T-cell (primary cell): Measurements from ENCODE around the gene BRINP3. TPM values are rescaled to one million over a fixed set of nuclear protein-coding genes. Genes with fewer than 3 reads are reported as not detected.
"Not testable (repeated sequence)": the region's sequence is repeated elsewhere in the genome, so short reads cannot be mapped to it uniquely, and the experiment has no call there.

ENCODE experiments used
- ATAC-seq, 4 experiments: fragments of 200-7000 bp in 3 of 4; fragments of 150-1000 bp in 1 of 4; cut with Tn5 transposase; replicated peaks in 1 of 4; 1 replicate in 3 of 4; 2 replicates in 1 of 4; pipeline ENCODE4 v1.10.0; 2021; ENCODE audit warnings: moderate library complexity in 3 of 4, mild to moderate bottlenecking in 2 of 4, moderate number of reproducible peaks in 1 of 4
- CTCF ChIA-PET, 2 donors: fragments of 300-600 bp; sonication (Branson Sonifier 250); formaldehyde crosslinking; loops; one replicate each; lab custom pipeline; 2022; ENCODE audit warnings: antibody characterized with exemption in 2 of 2; lab: Charles Lee
- POLR2A ChIA-PET, 2 donors: fragments of 300-600 bp; sonication (Branson Sonifier 250); formaldehyde crosslinking; loops; one replicate each; lab custom pipeline; 2022; ENCODE audit warnings: antibody characterized with exemption in 2 of 2; lab: Charles Lee
- DNase-seq, 35 experiments: peaks; one replicate each; pipeline versions ENCODE4 v3.0.0 to v3.0.0-alpha.2; 2013 to 2023
- H3K27ac ChIP-seq: one replicate; pipeline ENCODE4 v1.5.1; 2013; ENCODE audit warnings: low read length
- H3K27me3 ChIP-seq, 2 experiments: replicated peaks in 1 of 2; 1 replicate in 1 of 2; 2 replicates in 1 of 2; pipeline versions ENCODE4 v1.6.1 to v1.7.0; 2013; ENCODE audit warnings: low read length in 1 of 2, mixed read lengths in 1 of 2; ENCODE audit not compliant: control insufficient read depth in 2 of 2, insufficient read depth in 2 of 2; ENCODE audit errors: extremely low read depth in 1 of 2
- H3K36me3 ChIP-seq, 2 donors: 1 replicate in 1 of 2; 2 replicates in 1 of 2; pipeline versions ENCODE4 v1.6.1 to v1.7.0; 2013; ENCODE audit warnings: low read length in 1 of 2; ENCODE audit not compliant: control insufficient read depth in 2 of 2, insufficient read depth in 1 of 2; ENCODE audit errors: extremely low read depth in 1 of 2
- H3K4me1 ChIP-seq, 2 experiments: 1 replicate in 1 of 2; 2 replicates in 1 of 2; pipeline versions ENCODE4 v1.6.1 to v1.7.0; 2013; ENCODE audit warnings: low read length in 2 of 2, mixed read lengths in 1 of 2; ENCODE audit not compliant: insufficient read depth in 2 of 2, control insufficient read depth in 1 of 2; ENCODE audit errors: extremely low read depth in 1 of 2
- H3K4me3 ChIP-seq, 2 donors: 1 replicate in 1 of 2; 2 replicates in 1 of 2; pipeline versions ENCODE4 v1.5.1 to v1.7.0; 2013; ENCODE audit warnings: mild to moderate bottlenecking in 2 of 2, low read length in 1 of 2, moderate library complexity in 1 of 2; ENCODE audit not compliant: control insufficient read depth in 1 of 2; ENCODE audit errors: extremely low read depth in 1 of 2
- H3K9me3 ChIP-seq: 2 replicates; pipeline ENCODE4 v1.7.0; 2013
- H3K27ac Mint-ChIP-seq, 2 donors: one replicate each; pipeline ENCODE4 v1.8.0; 2020 to 2021; ENCODE audit warnings: mild to moderate bottlenecking in 2 of 2, mixed read lengths in 2 of 2
- H3K27me3 Mint-ChIP-seq, 2 donors: one replicate each; pipeline ENCODE4 v1.8.0; 2021 to 2022; ENCODE audit warnings: mixed read lengths in 2 of 2
- H3K36me3 Mint-ChIP-seq: one replicate; pipeline ENCODE4 v1.8.0; 2021; ENCODE audit warnings: mixed read lengths
- H3K4me1 Mint-ChIP-seq, 3 donors: one replicate each; pipeline ENCODE4 v1.8.0; 2020 to 2022; ENCODE audit warnings: mixed read lengths in 3 of 3, mild to moderate bottlenecking in 1 of 3
- H3K4me3 Mint-ChIP-seq, 3 donors: one replicate each; pipeline ENCODE4 v1.8.0; 2020 to 2022; ENCODE audit warnings: mild to moderate bottlenecking in 3 of 3, mixed read lengths in 3 of 3, moderate library complexity in 3 of 3
- H3K9me3 Mint-ChIP-seq, 3 donors: one replicate each; pipeline ENCODE4 v1.8.0; 2020 to 2022; ENCODE audit warnings: mixed read lengths in 3 of 3
- WGBS: methylation state at CpG from one replicate; pipeline ENCODE4 v1.1.5; 2013; ENCODE audit warnings: missing lambda C conversion rate; ENCODE audit not compliant: insufficient coverage; 5-methylcytosine and 5-hydroxymethylcytosine counted together
- total RNA-seq, 35 experiments: library from RNA in 6 of 35; stranded (reverse) in 6 of 35; fragments of 120-200 nt in 1 of 35; gene quantifications; one replicate each; pipeline versions ENCODE4 v1.2.1 to v1.2.4 and lab custom pipeline; 2013 to 2026

Gene BRINP3
- total RNA-seq (not detected), total RNA-seq (lab: John Stamatoyannopoulos, UW) (0 reads per million in 29 experiments)
- not detected for total RNA-seq (2013)

DNA sequence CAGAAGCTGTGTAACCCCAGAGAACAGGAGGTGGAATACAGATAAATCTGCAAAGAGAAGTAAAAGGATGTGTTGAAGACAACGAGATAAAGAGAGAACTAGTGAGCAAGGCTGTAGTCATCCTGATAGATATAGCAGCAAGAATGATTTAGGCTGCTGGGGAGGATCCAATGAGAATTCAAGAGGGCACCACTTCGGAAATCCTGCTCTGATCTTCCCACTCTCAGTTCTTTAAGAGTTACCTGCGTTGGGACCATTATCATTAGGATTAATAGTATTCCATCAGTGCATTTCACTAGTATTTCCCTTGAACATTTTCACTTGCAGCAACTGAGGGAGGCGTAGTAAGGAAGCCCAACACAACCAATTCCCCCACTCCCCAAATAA lies at the start of gene BRINP3:
Gene BRINP3 (minus strand): TSS at position 103 of the 387 bp plus-strand sequence.
- Mint-ChIP-seq H3K27me3 (peaks cover 23 to 29% of the 10 kb centered on the region in 2 donors), H3K36me3 (no peaks in the 10 kb centered on the region), H3K9me3 (peaks cover 0 to 2% (median 0%) of the 10 kb centered on the region in 3 donors), H3K4me3 (peak within 1 kb of the TSS in 2 of 3 donors; percentile 32 to 41), H3K27ac (no peak within 1 kb of the TSS), H3K4me1 (peaks cover 5 to 14% (median 14%) of the 10 kb centered on the region in 3 donors)
- Histone ChIP-seq H3K36me3 (no peaks in the 10 kb centered on the region), H3K4me1 (no peaks in the 10 kb centered on the region), H3K27me3 (peaks cover 16 to 24% of the 10 kb centered on the region in 2 experiments), H3K4me3 (no peak within 1 kb of the TSS), H3K27ac (no peak within 1 kb of the TSS), H3K9me3 (no peaks in the 10 kb centered on the region)
- DNase-seq (no peak), ATAC-seq (no peak)
- WGBS, result 0% methylated on average over 1 of the region's 4 CpGs
- POLR2A ChIA-PET, result no interaction called here
- CTCF ChIA-PET, result no interaction called here

DNA sequence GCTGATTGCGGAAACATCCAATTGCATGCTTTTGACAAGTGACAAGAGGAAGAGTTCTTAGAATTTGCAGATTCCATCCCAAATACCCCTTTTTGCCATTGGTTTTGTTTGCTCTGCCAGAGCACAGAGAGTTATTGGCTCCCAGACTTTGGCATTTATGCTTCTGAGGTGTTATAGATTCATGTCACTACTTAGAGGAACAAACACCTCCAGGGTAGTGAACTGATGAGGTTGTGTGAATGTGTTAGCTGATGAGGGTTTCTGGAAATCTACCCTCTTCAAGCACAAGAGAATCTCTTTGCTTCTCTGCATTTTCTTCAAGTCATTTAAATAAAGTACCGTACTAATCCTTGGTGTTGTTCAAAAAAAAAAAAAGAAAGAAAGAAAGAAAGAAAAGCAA lies 33.9 kb upstream of the BRINP3 start:
- ChIA-PET CTCF (no interaction called here), POLR2A (no interaction called here)
- Mint-ChIP-seq H3K27me3 (no peaks in the 10 kb centered on the region), H3K4me3 (no peak overlapping the region), H3K27ac (no peak overlapping the region), H3K36me3 (no peaks in the 10 kb centered on the region), H3K9me3 (peaks cover 0 to 21% (median 4%) of the 10 kb centered on the region in 3 donors), H3K4me1 (no peaks in the 10 kb centered on the region)
- H3K27ac ChIP-seq, result no peak overlapping the region
- no peak for DNase-seq
- no peaks in the 10 kb centered on the region for H3K27me3 ChIP-seq
- no peaks in the 10 kb centered on the region for H3K9me3 ChIP-seq
- WGBS, result no CpG with 5 or more reads among the region's 2 CpGs
- no peaks in the 10 kb centered on the region for H3K36me3 ChIP-seq
- ATAC-seq, result no peak
- no peaks in the 10 kb centered on the region for H3K4me1 ChIP-seq
- H3K4me3 ChIP-seq, result no peak overlapping the region

DNA sequence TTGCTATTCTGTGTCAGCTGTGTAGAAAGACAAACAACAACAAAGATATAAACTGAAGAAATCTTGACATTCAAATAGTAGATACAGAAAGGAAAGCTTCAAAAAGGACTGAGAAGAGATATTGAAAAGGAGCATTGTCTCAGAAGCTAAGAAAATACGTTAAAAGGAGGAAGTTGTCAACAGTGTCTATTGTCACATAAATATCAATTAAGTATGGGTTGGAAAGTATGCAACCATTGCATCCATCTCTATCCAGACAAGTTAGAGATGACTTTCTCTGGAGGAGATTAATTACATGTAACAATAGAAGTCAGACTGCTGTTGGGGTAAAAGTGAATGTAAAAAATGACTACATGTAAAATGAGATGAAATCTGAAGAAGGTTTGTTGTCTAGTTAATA lies 29.7 kb upstream of the BRINP3 start:
- H3K4me3 ChIP-seq, result no peak overlapping the region
- no peaks in the 10 kb centered on the region for H3K27me3 ChIP-seq
- no CpG with 5 or more reads among the region's 1 CpG for WGBS
- ChIA-PET POLR2A (interaction anchor here (0.6 kb wide), 2 partner anchors 60 to 1643 kb away, joined by 3 to 8 read pairs; no protein-coding TSS in a partner anchor), CTCF (no interaction called here)
- ATAC-seq, result no peak
- no peak for DNase-seq
- H3K9me3 Mint-ChIP-seq, result peaks cover 8 to 33% (median 8%) of the 10 kb centered on the region in 3 donors
- no peaks in the 10 kb centered on the region for H3K36me3 ChIP-seq
- no peaks in the 10 kb centered on the region for H3K36me3 Mint-ChIP-seq
- no peak overlapping the region for H3K27ac ChIP-seq
- no peak overlapping the region for H3K27ac Mint-ChIP-seq
- H3K4me3 Mint-ChIP-seq, result no peak overlapping the region
- H3K9me3 ChIP-seq, result no peaks in the 10 kb centered on the region
- no peaks in the 10 kb centered on the region for H3K27me3 Mint-ChIP-seq
- H3K4me1 ChIP-seq, result no peaks in the 10 kb centered on the region
- no peaks in the 10 kb centered on the region for H3K4me1 Mint-ChIP-seq

DNA sequence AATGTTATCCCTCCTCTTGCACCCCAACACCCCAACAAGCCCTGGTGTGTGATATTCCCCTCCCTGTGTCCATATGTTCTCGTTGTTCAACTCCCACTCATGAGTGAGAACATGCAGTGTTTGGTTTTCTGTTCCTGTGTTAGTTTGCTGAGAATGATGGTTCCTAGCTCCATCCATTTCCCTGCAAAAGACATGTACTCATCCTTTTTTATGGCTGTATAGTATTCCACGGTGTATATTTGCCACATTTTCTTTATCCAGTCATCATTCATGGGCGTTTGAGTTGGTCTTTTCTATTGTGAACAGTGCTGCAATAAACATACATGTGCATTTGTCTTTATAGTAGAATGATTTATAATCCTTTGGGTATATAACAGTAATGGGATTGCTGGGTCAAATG lies 26.9 kb upstream of the BRINP3 start:
- H3K27me3 Mint-ChIP-seq, CTCF ChIA-PET, H3K4me3 Mint-ChIP-seq, H3K4me1 Mint-ChIP-seq, POLR2A ChIA-PET, H3K27me3 ChIP-seq, H3K36me3 ChIP-seq, DNase-seq, H3K27ac ChIP-seq, H3K9me3 ChIP-seq, H3K4me3 ChIP-seq, H3K36me3 Mint-ChIP-seq, H3K4me1 ChIP-seq, ATAC-seq: not testable (repeated sequence)
- peaks cover 12 to 23% (median 13%) of the 10 kb centered on the region in 3 donors for H3K9me3 Mint-ChIP-seq
- WGBS, result no CpG with 5 or more reads among the region's 3 CpGs
- peak overlapping the region in 1 of 2 donors; percentile 7 for H3K27ac Mint-ChIP-seq

GRCh38 chr1:190497565-190497964 lies 19.9 kb upstream of the BRINP3 start:
- Mint-ChIP-seq H3K9me3 (peaks cover 6 to 19% (median 13%) of the 10 kb centered on the region in 3 donors), H3K4me3 (no peak overlapping the region), H3K27ac (no peak overlapping the region), H3K36me3 (no peaks in the 10 kb centered on the region), H3K4me1 (no peaks in the 10 kb centered on the region), H3K27me3 (no peaks in the 10 kb centered on the region)
- ATAC-seq, result no peak
- Histone ChIP-seq H3K4me3 (no peak overlapping the region), H3K27me3 (no peaks in the 10 kb centered on the region), H3K36me3 (no peaks in the 10 kb centered on the region), H3K4me1 (no peaks in the 10 kb centered on the region), H3K27ac (no peak overlapping the region), H3K9me3 (no peaks in the 10 kb centered on the region)
- no peak for DNase-seq
- CTCF ChIA-PET, result no interaction called here
- POLR2A ChIA-PET, result no interaction called here

DNA sequence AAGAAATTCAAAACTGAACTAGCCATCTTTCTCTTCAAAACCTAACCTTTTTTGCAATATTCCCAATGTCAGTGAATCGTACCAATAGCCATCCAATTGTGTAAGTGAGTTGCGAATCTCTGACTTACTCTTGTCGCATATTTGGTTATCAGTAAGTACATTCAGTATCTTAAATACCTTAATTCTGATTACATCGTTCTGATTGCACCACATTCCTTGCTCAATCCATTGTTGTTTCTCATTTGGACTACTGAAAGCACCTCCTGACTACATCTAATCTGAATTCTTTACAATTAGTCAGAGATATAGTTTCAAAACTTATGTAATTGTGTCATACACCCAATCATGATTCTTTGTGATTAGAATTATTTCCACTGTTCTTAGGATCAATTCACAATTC lies 16.8 kb upstream of the BRINP3 start:
- Mint-ChIP-seq H3K4me1 (no peaks in the 10 kb centered on the region), H3K4me3 (no peak overlapping the region), H3K27ac (no peak overlapping the region), H3K9me3 (peaks cover 2 to 19% (median 8%) of the 10 kb centered on the region in 3 donors), H3K27me3 (no peaks in the 10 kb centered on the region), H3K36me3 (no peaks in the 10 kb centered on the region)
- no peaks in the 10 kb centered on the region for H3K36me3 ChIP-seq
- no peak overlapping the region for H3K27ac ChIP-seq
- ATAC-seq, result no peak
- DNase-seq, result no peak
- CTCF ChIA-PET, result no interaction called here
- no peak overlapping the region for H3K4me3 ChIP-seq
- 67% methylated on average over 1 of the region's 4 CpGs for WGBS
- H3K9me3 ChIP-seq, result no peaks in the 10 kb centered on the region
- H3K27me3 ChIP-seq, result no peaks in the 10 kb centered on the region
- no peaks in the 10 kb centered on the region for H3K4me1 ChIP-seq
- POLR2A ChIA-PET, result no interaction called here

GRCh38 chr1:190491404-190491803 lies 13.7 kb upstream of the BRINP3 start:
- Histone ChIP-seq H3K4me1 (no peaks in the 10 kb centered on the region), H3K36me3 (no peaks in the 10 kb centered on the region), H3K27ac (no peak overlapping the region), H3K9me3 (no peaks in the 10 kb centered on the region), H3K27me3 (no peaks in the 10 kb centered on the region), H3K4me3 (no peak overlapping the region)
- POLR2A ChIA-PET, result no interaction called here
- Mint-ChIP-seq H3K4me3 (no peak overlapping the region), H3K9me3 (peaks cover 2 to 18% (median 7%) of the 10 kb centered on the region in 3 donors), H3K36me3 (no peaks in the 10 kb centered on the region), H3K27me3 (no peaks in the 10 kb centered on the region), H3K27ac (no peak overlapping the region), H3K4me1 (no peaks in the 10 kb centered on the region)
- ATAC-seq (no peak), DNase-seq (no peak)
- CTCF ChIA-PET, result no interaction called here
- WGBS, result no CpG with 5 or more reads among the region's 2 CpGs
